Adipocyte (in vitro differentiated cells): ENCODE measurements around the gene PBRM1.
"Not testable (repeated sequence)": the region's sequence is repeated elsewhere in the genome, so short reads cannot be mapped to it uniquely, and the experiment has no call there.

Experiments used
- DNase-seq: peaks from one replicate; pipeline ENCODE4 v3.0.0-alpha.2; 2015; ENCODE audit warnings: low read depth
- H3K27me3 ChIP-seq: replicated peaks from 2 replicates; pipeline ENCODE4 v1.7.0; 2013; ENCODE audit warnings: mild to moderate bottlenecking, low read length, moderate library complexity; ENCODE audit not compliant: control insufficient read depth, insufficient read depth
- H3K36me3 ChIP-seq: 2 replicates; pipeline ENCODE4 v1.7.0; 2013; ENCODE audit warnings: low read length, mild to moderate bottlenecking, moderate library complexity; ENCODE audit not compliant: control insufficient read depth, insufficient read depth, severe bottlenecking
- H3K4me1 ChIP-seq: 2 replicates; pipeline ENCODE4 v1.7.0; 2013; ENCODE audit warnings: mild to moderate bottlenecking, low read length, moderate library complexity; ENCODE audit not compliant: control insufficient read depth, insufficient read depth
- H3K4me3 ChIP-seq: 2 replicates; pipeline ENCODE4 v1.7.0; 2013; ENCODE audit warnings: mild to moderate bottlenecking, low read length, moderate library complexity
- H3K9ac ChIP-seq: 2 replicates; pipeline ENCODE4 v1.7.0; 2013; ENCODE audit warnings: mild to moderate bottlenecking, low read length, moderate library complexity
- H3K9me3 ChIP-seq: 2 replicates; pipeline ENCODE4 v1.7.0; 2013; ENCODE audit warnings: mild to moderate bottlenecking, low read length, moderate library complexity; ENCODE audit not compliant: control insufficient read depth

Gene PBRM1

GRCh38 chr3:52532838-52533622 lies 152.7 kb downstream of the PBRM1 start:
- no peaks in the 10 kb centered on the region for H3K9me3 ChIP-seq
- peaks cover 58% of the 10 kb centered on the region for H3K4me1 ChIP-seq
- peak; percentile 47 for DNase-seq
- H3K4me3 ChIP-seq = peak overlapping the region; percentile 78
- H3K36me3 ChIP-seq = peaks cover 8% of the 10 kb centered on the region
- no peaks in the 10 kb centered on the region for H3K27me3 ChIP-seq
- peak overlapping the region; percentile 77 for H3K9ac ChIP-seq

GRCh38 chr3:52532517-52532837 lies 153.2 kb downstream of the PBRM1 start:
- no peaks in the 10 kb centered on the region for H3K27me3 ChIP-seq
- peak; percentile 11 for DNase-seq

GRCh38 chr3:52531860-52532516 lies 153.7 kb downstream of the PBRM1 start:
- peaks cover 54% of the 10 kb centered on the region for H3K4me1 ChIP-seq
- no peak for DNase-seq
- H3K4me3 ChIP-seq = peak overlapping the region; percentile 78
- no peaks in the 10 kb centered on the region for H3K27me3 ChIP-seq
- H3K9ac ChIP-seq = peak overlapping the region; percentile 77
- H3K9me3 ChIP-seq = no peaks in the 10 kb centered on the region
- H3K36me3 ChIP-seq = peaks cover 19% of the 10 kb centered on the region

More at GRCh38 chr3:52532517-52532837, 153.2 kb downstream of the PBRM1 start:
- Histone ChIP-seq H3K4me3 (peak overlapping the region; percentile 78), H3K36me3 (peaks cover 14% of the 10 kb centered on the region), H3K9ac (peak overlapping the region; percentile 77), H3K9me3 (no peaks in the 10 kb centered on the region), H3K4me1 (peaks cover 52% of the 10 kb centered on the region)

GRCh38 chr3:52530918-52531826 lies 154.5 kb downstream of the PBRM1 start:
- H3K27me3 ChIP-seq = no peaks in the 10 kb centered on the region
- no peaks in the 10 kb centered on the region for H3K9me3 ChIP-seq
- no peak overlapping the region for H3K4me3 ChIP-seq
- no peak for DNase-seq
- H3K36me3 ChIP-seq = peaks cover 20% of the 10 kb centered on the region
- peaks cover 62% of the 10 kb centered on the region for H3K4me1 ChIP-seq
- no peak overlapping the region for H3K9ac ChIP-seq

GRCh38 chr3:52529376-52530333 lies 156.1 kb downstream of the PBRM1 start:
- H3K9ac ChIP-seq = no peak overlapping the region
- H3K9me3 ChIP-seq = no peaks in the 10 kb centered on the region
- H3K27me3 ChIP-seq = no peaks in the 10 kb centered on the region
- H3K36me3 ChIP-seq = peaks cover 20% of the 10 kb centered on the region
- H3K4me1 ChIP-seq = peaks cover 49% of the 10 kb centered on the region
- H3K4me3 ChIP-seq = no peak overlapping the region
- no peak for DNase-seq

DNA sequence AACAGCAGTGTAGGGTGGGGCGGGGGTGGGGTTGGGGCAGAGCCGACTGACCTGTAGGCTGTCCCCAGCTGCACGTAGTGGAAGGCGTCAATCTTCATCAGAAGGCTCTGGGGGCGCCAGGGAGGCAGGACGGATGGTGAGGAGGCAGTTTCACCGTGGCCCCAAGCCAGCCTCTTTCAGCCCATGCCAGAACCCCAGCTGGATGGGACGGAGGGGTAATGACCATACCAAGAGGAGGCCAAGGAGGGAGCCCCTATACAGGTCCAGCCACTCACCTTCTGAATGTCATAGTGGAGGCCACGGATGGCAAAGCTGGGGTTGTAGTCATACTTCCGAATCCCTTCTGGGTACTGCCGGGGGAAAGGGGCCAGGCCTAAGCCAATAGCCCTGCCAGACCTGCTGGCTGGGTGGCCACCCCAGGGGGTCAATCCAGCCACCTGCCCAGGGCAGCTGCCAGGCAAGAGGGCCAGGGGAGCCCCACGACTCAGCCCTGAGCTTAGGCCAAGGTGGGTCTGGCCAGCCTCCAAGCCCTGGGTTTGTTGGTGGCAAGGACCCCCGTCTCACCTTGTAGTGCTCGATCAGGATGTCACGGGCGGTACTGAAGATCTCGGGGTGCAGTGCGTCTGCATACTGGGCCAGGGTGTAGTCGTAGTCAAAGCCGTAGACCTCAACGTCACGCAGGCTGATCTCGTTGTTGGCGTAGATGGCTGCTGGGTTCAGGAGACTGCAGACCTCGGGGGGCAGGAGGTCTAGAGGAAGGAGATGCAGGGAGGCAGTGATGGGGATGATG lies 156.9 kb downstream of the PBRM1 start:
- H3K9me3 ChIP-seq = no peaks in the 10 kb centered on the region
- DNase-seq = no peak
- peaks cover 28% of the 10 kb centered on the region for H3K36me3 ChIP-seq
- no peak overlapping the region for H3K9ac ChIP-seq
- peaks cover 43% of the 10 kb centered on the region for H3K4me1 ChIP-seq
- H3K27me3 ChIP-seq = no peaks in the 10 kb centered on the region
- H3K4me3 ChIP-seq = no peak overlapping the region

- no peaks in the 10 kb centered on the region for H3K9me3 ChIP-seq
- DNase-seq = no peak
- peaks cover 30% of the 10 kb centered on the region for H3K36me3 ChIP-seq
- no peak overlapping the region for H3K9ac ChIP-seq
- peaks cover 43% of the 10 kb centered on the region for H3K4me1 ChIP-seq
- H3K27me3 ChIP-seq = no peaks in the 10 kb centered on the region
- no peak overlapping the region for H3K4me3 ChIP-seq
Measured at GRCh38 chr3:52527732-52528585, 157.8 kb downstream of the PBRM1 start.

GRCh38 chr3:52527039-52527731 lies 158.5 kb downstream of the PBRM1 start:
- H3K36me3 ChIP-seq = peaks cover 30% of the 10 kb centered on the region

DNA sequence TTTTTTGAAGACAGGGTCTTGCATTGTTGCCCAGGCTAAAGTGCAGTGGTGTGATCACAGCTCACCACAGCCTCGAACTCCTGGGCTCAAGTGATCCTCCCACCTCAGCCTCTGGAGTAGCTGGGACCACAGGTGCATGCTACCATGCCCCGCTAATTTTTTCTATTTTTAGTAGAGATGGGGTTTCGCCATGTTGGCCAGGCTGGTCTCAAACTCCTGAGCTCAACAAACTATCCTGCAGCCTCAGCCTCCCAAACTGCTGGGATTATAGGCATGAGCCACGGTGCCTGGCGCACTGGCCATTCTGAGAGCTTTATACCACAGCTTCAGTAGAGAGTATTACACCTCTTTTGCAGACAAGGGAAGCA lies 159.1 kb downstream of the PBRM1 start:
- not testable (repeated sequence) for H3K9me3 ChIP-seq, H3K27me3 ChIP-seq, H3K4me3 ChIP-seq, H3K9ac ChIP-seq, DNase-seq
- Histone ChIP-seq H3K36me3 (peaks cover 30% of the 10 kb centered on the region), H3K4me1 (peaks cover 32% of the 10 kb centered on the region)

More at GRCh38 chr3:52527039-52527731, 158.5 kb downstream of the PBRM1 start:
- Histone ChIP-seq H3K4me1 (peaks cover 37% of the 10 kb centered on the region), H3K27me3 (no peaks in the 10 kb centered on the region), H3K4me3 (no peak overlapping the region), H3K9me3 (no peaks in the 10 kb centered on the region), H3K9ac (no peak overlapping the region)
- no peak for DNase-seq
